H1 (cell line): ENCODE measurements around the gene TRAIP. TPM values are rescaled to one million over a fixed set of nuclear protein-coding genes. Genes with fewer than 3 reads are reported as not detected.

Experiments used
- CTCF ChIA-PET: fragments of 300-600 bp; sonication (Branson Sonifier 250); formaldehyde crosslinking; loops from one replicate; lab custom pipeline; 2021; ENCODE audit not compliant: partially characterized antibody; lab: Charles Lee
- POLR2A ChIA-PET: fragments of 300-600 bp; sonication (Branson Sonifier 250); formaldehyde crosslinking; loops from one replicate; lab custom pipeline; 2021; ENCODE audit warnings: inconsistent platforms; ENCODE audit not compliant: partially characterized antibody; lab: Charles Lee
- DNase-seq, 2 experiments: peaks; one replicate each; pipeline versions ENCODE4 v3.0.0 to v3.0.0-alpha.2; 2010 to 2022; ENCODE audit warnings: low spot score in 2 of 2, low read depth in 1 of 2, mixed read lengths in 1 of 2
- FAIRE-seq: peaks from 2 replicates; lab custom pipeline; 2011; peaks lifted over from hg19 to GRCh38; lab: Jason Lieb, UNC
- H2AFZ ChIP-seq: 2 replicates; pipeline ENCODE4 v1.8.1; 2012; ENCODE audit warnings: low read length, inconsistent platforms
- H2AK5ac ChIP-seq: 2 replicates; pipeline ENCODE4 v1.6.1; 2013; ENCODE audit warnings: low read depth, low read length
- H2BK120ac ChIP-seq: replicated peaks from 2 replicates; pipeline ENCODE3; 2013; ENCODE audit warnings: low read depth, low read length, inconsistent platforms
- H2BK12ac ChIP-seq: 2 replicates; pipeline ENCODE4 v1.6.1; 2013; ENCODE audit warnings: low read depth, low read length
- H2BK15ac ChIP-seq: 2 replicates; pipeline ENCODE4 v1.6.1; 2013; ENCODE audit warnings: low read length
- H2BK20ac ChIP-seq: 2 replicates; pipeline ENCODE4 v1.6.1; 2013; ENCODE audit warnings: low read length
- H2BK5ac ChIP-seq: 2 replicates; pipeline ENCODE4 v1.6.1; 2013; ENCODE audit warnings: low read depth, low read length
- H3K14ac ChIP-seq: 2 replicates; pipeline ENCODE4 v1.6.1; 2013; ENCODE audit warnings: inconsistent platforms; ENCODE audit not compliant: insufficient read length
- H3K18ac ChIP-seq: 2 replicates; pipeline ENCODE4 v1.6.1; 2013; ENCODE audit warnings: low read length; ENCODE audit errors: extremely low read depth
- H3K23ac ChIP-seq: 2 replicates; pipeline ENCODE4 v1.6.1; 2013; ENCODE audit warnings: inconsistent platforms; ENCODE audit not compliant: insufficient read length
- H3K23me2 ChIP-seq: 2 replicates; pipeline ENCODE4 v1.6.1; 2013; ENCODE audit warnings: low read depth, low read length
- H3K27ac ChIP-seq: 2 replicates; pipeline ENCODE4 v1.6.1; 2011; ENCODE audit warnings: low read depth, low read length, inconsistent platforms
- H3K27me3 ChIP-seq, 4 experiments: replicated peaks in 1 of 4; 1 replicate in 1 of 4; 2 replicates in 3 of 4; pipeline versions ENCODE4 v1.6.1 to v1.8.1; 2011 to 2013; ENCODE audit warnings: low read length in 3 of 4, mild to moderate bottlenecking in 3 of 4, inconsistent platforms in 2 of 4, mixed read lengths in 2 of 4, moderate library complexity in 1 of 4; ENCODE audit not compliant: control insufficient read depth in 3 of 4, insufficient read depth in 3 of 4; ENCODE audit errors: extremely low read depth in 1 of 4
- H3K36me3 ChIP-seq, 4 experiments: 2 replicates each; pipeline versions ENCODE4 v1.6.1 to v1.8.1; 2011 to 2013; ENCODE audit warnings: mild to moderate bottlenecking in 4 of 4, low read length in 3 of 4, moderate library complexity in 2 of 4, control low read depth in 1 of 4, inconsistent platforms in 1 of 4; ENCODE audit not compliant: insufficient read depth in 4 of 4, control insufficient read depth in 2 of 4
- H3K4ac ChIP-seq: replicated peaks from 2 replicates; pipeline ENCODE3; 2013; ENCODE audit warnings: low read length, low read depth, mixed read lengths, inconsistent platforms; ENCODE audit not compliant: insufficient read length
- H3K4me1 ChIP-seq, 4 experiments: replicated peaks in 1 of 4; 1 replicate in 1 of 4; 2 replicates in 3 of 4; pipeline versions ENCODE4 v1.6.1 to v1.8.1; 2011 to 2013; ENCODE audit warnings: low read length in 3 of 4, inconsistent platforms in 2 of 4, mixed read lengths in 1 of 4; ENCODE audit not compliant: insufficient read depth in 4 of 4, control insufficient read depth in 3 of 4
- H3K4me2 ChIP-seq, 2 experiments: 2 replicates each; pipeline versions ENCODE4 v1.6.1 to v1.8.1; 2011 to 2013; ENCODE audit warnings: low read depth in 2 of 2, low read length in 2 of 2, control low read depth in 1 of 2, inconsistent platforms in 1 of 2, mild to moderate bottlenecking in 1 of 2; ENCODE audit not compliant: insufficient read depth in 1 of 2
- H3K4me3 ChIP-seq, 4 experiments: fragments of 200-600, 300-600 bp in 1 of 4; sonication (generic), shearing (Covaris generic), sonication (Bioruptor Twin) in 1 of 4; 2 replicates each; pipeline versions ENCODE4 v1.5.1 to v1.8.1; 2011 to 2016; ENCODE audit warnings: low read length in 4 of 4, low read depth in 3 of 4, control low read depth in 2 of 4, inconsistent platforms in 2 of 4, mild to moderate bottlenecking in 2 of 4, mixed read lengths in 1 of 4, moderate library complexity in 1 of 4; ENCODE audit not compliant: insufficient read depth in 2 of 4; ENCODE audit errors: extremely low read depth in 1 of 4
- H3K56ac ChIP-seq: replicated peaks from 2 replicates; pipeline ENCODE3; 2013; ENCODE audit warnings: low read depth, mild to moderate bottlenecking, mixed read lengths, low read length, inconsistent platforms; ENCODE audit not compliant: insufficient read length
- H3K79me1 ChIP-seq: 2 replicates; pipeline ENCODE4 v1.6.1; 2013; ENCODE audit warnings: low read depth, low read length, control low read depth
- H3K79me2 ChIP-seq, 2 experiments: 2 replicates each; pipeline versions ENCODE4 v1.6.1 to v1.8.1; 2012 to 2013; ENCODE audit warnings: low read length in 2 of 2, mild to moderate bottlenecking in 2 of 2, inconsistent platforms in 1 of 2; ENCODE audit not compliant: insufficient read depth in 2 of 2, control insufficient read depth in 1 of 2
- H3K9ac ChIP-seq, 4 experiments: replicated peaks in 1 of 4; 1 replicate in 1 of 4; 2 replicates in 3 of 4; pipeline versions ENCODE4 v1.6.1 to v1.8.1; 2011 to 2013; ENCODE audit warnings: low read depth in 3 of 4, low read length in 3 of 4, control low read depth in 2 of 4, mild to moderate bottlenecking in 2 of 4, moderate library complexity in 2 of 4, inconsistent platforms in 1 of 4; ENCODE audit errors: extremely low read depth in 1 of 4
- H3K9me3 ChIP-seq, 2 experiments: 2 replicates each; pipeline versions ENCODE4 v1.6.1 to v1.8.1; 2012 to 2013; ENCODE audit warnings: mild to moderate bottlenecking in 2 of 2, moderate library complexity in 2 of 2, control low read depth in 1 of 2, inconsistent platforms in 1 of 2, low read depth in 1 of 2, low read length in 1 of 2, mixed read lengths in 1 of 2; ENCODE audit not compliant: insufficient read depth in 2 of 2
- H4K20me1 ChIP-seq, 2 experiments: replicated peaks in 1 of 2; 2 replicates each; pipeline versions ENCODE3 to v1.8.1; 2011 to 2013; ENCODE audit warnings: inconsistent platforms in 2 of 2, low read length in 2 of 2, mild to moderate bottlenecking in 1 of 2; ENCODE audit not compliant: insufficient read depth in 2 of 2, control insufficient read depth in 1 of 2
- H4K5ac ChIP-seq: 2 replicates; pipeline ENCODE4 v1.6.1; 2013; ENCODE audit warnings: low read length, low read depth, mixed read lengths, inconsistent platforms; ENCODE audit not compliant: insufficient read length
- H4K8ac ChIP-seq: 2 replicates; pipeline ENCODE4 v1.8.0; 2013; ENCODE audit warnings: mild to moderate bottlenecking, moderate library complexity, low read length, inconsistent platforms; ENCODE audit not compliant: insufficient read depth; ENCODE audit errors: extremely low read depth
- H4K91ac ChIP-seq: replicated peaks from 2 replicates; pipeline ENCODE3; 2013; ENCODE audit warnings: low read length, mixed read lengths, inconsistent platforms; ENCODE audit not compliant: insufficient read length
- FOSL1 ChIP-seq: IDR thresholded peaks from 2 replicates; pipeline ENCODE4 v1.6.1; 2011; ENCODE audit warnings: mild to moderate bottlenecking, low read depth, low read length, moderate library complexity; ENCODE audit not compliant: insufficient read depth
- GABPA ChIP-seq: IDR thresholded peaks from 2 replicates; pipeline ENCODE4 v1.6.1; 2011; ENCODE audit warnings: mild to moderate bottlenecking, low read length, moderate library complexity, borderline replicate concordance; ENCODE audit not compliant: insufficient read depth
- KDM5A ChIP-seq: fragments of 200-600 bp; IDR thresholded peaks from 2 replicates; pipeline ENCODE4 v1.7.1; 2012; ENCODE audit warnings: mild to moderate bottlenecking, low read length, inconsistent platforms, mixed read lengths
- PHF8 ChIP-seq: fragments of 200-600 bp; sonication (generic); conservative IDR thresholded peaks from 2 replicates; pipeline ENCODE4 v1.7.1; 2012; ENCODE audit warnings: low read depth, mild to moderate bottlenecking, inconsistent platforms, low read length, moderate library complexity
- SUZ12 ChIP-seq: fragments of 200-600 bp; sonication (generic); IDR thresholded peaks from 2 replicates; pipeline ENCODE4 v1.6.1; 2012; ENCODE audit warnings: mild to moderate bottlenecking, inconsistent platforms, low read length, moderate library complexity, mixed read lengths
- TBP ChIP-seq: IDR thresholded peaks from 2 replicates; pipeline ENCODE4 v1.6.1; 2011; ENCODE audit warnings: low read depth, low read length, improper control_type of control experiment
- WGBS, 2 experiments: shearing (Covaris generic) in 1 of 2; methylation state at CpG; one replicate each; pipeline versions ENCODE4 v1.1.6 to v1.1.7; 2013 to 2015; ENCODE audit warnings: low lambda C conversion rate in 2 of 2, mixed read lengths in 2 of 2, inconsistent platforms in 1 of 2, low coverage in 1 of 2, missing lambda C conversion rate in 1 of 2; ENCODE audit not compliant: insufficient replicate concordance in 2 of 2, insufficient coverage in 1 of 2, insufficient read length in 1 of 2; ENCODE audit errors: extremely low coverage in 1 of 2, missing lambda C conversion rate in 1 of 2; 5-methylcytosine and 5-hydroxymethylcytosine counted together
- polyA plus RNA-seq, 7 experiments: library from polyadenylated mRNA; depleted of rRNA in 3 of 7; stranded (reverse) in 5 of 7; unstranded in 2 of 7; fragments of >200 nt in 5 of 7; fragments of 200-250 nt in 2 of 7; gene quantifications; 1 replicate in 5 of 7; 2 replicates in 1 of 7; 4 replicates in 1 of 7; pipeline versions ENCODE4 v1.2.1 to v1.2.3, GENCODE V29; 2011 to 2013; ENCODE audit warnings: missing spikeins in 2 of 7, mixed read lengths in 2 of 7
- total RNA-seq: library from RNA; stranded (reverse); fragmentation: NEBNext Ultra II Directional; extraction: Animal tissue kit (Norgen Biotek cat#: 25700); gene quantifications from 2 replicates; pipeline ENCODE4 v1.2.1, GENCODE V29; 2021
- TF ChIP-seq, protein P1 (sequence below): IDR thresholded peaks from 2 replicates; pipeline ENCODE4 v1.6.1; 2011; ENCODE audit warnings: low read depth, mild to moderate bottlenecking, low read length; ENCODE audit not compliant: insufficient read depth

Gene TRAIP
- total and polyA plus RNA-seq, 2 of the 8 experiments (the other 6 are each of a cell fraction or from before 2014, with no cell fraction given), result 27.7 to 28.1 TPM

- no peak overlapping the region for H3K18ac ChIP-seq
- no peak overlapping the region for H3K4me2 ChIP-seq
- H3K4me1 ChIP-seq, result peaks cover 4 to 14% (median 5%) of the 10 kb centered on the region in 4 experiments
- H2BK120ac ChIP-seq, result no peak overlapping the region
- H3K4me3 ChIP-seq, result no peak overlapping the region
- H2AK5ac ChIP-seq, result no peak overlapping the region
- peaks cover 7 to 15% of the 10 kb centered on the region in 2 experiments for H4K20me1 ChIP-seq
- ChIA-PET POLR2A (interaction anchor here (1.5 to 6.4 kb wide), 2 partner anchors 8 to 22 kb away, joined by 5 to 33 read pairs; no protein-coding TSS in a partner anchor), CTCF (interaction anchor here (0.6 to 1.8 kb wide), 5 partner anchors 11 to 59 kb away, joined by 3 to 7 read pairs (median 4); no protein-coding TSS in a partner anchor)
- TF ChIP-seq PHF8 (no peak), TBP (no peak), FOSL1 (no peak), SUZ12 (no peak), GABPA (no peak), KDM5A (no peak)
- TF ChIP-seq, protein P1, sequence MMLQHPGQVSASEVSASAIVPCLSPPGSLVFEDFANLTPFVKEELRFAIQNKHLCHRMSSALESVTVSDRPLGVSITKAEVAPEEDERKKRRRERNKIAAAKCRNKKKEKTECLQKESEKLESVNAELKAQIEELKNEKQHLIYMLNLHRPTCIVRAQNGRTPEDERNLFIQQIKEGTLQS, result no peak
- H4K8ac ChIP-seq, result no peak overlapping the region
- peaks cover 2 to 29% of the 10 kb centered on the region in 2 experiments; a peak in 3 of 4 replicates for H3K79me2 ChIP-seq
- DNase-seq (no peak), FAIRE-seq (no peak)
- H4K5ac ChIP-seq, result no peak overlapping the region
- H3K9ac ChIP-seq, result no peak overlapping the region
- no peak overlapping the region for H2BK20ac ChIP-seq
- H2BK15ac ChIP-seq, result no peak overlapping the region
- H3K27ac ChIP-seq, result no peak overlapping the region
- WGBS, 2 experiments, result 95% methylated on average over 12 of the region's 12 CpGs; no CpG with 5 or more reads in 1 of the 2 experiments
- no peaks in the 10 kb centered on the region for H3K27me3 ChIP-seq
- H3K23me2 ChIP-seq, result peaks cover 6% of the 10 kb centered on the region
- peaks cover 7 to 18% (median 11%) of the 10 kb centered on the region in 4 experiments; a peak in 5 of 8 replicates for H3K36me3 ChIP-seq
- H4K91ac ChIP-seq, result no peak overlapping the region
- peaks cover 3% of the 10 kb centered on the region; the same call in 1 of the 2 replicates for H3K79me1 ChIP-seq
- H3K56ac ChIP-seq, result no peak overlapping the region
- H2BK5ac ChIP-seq, result no peak overlapping the region
- no peak overlapping the region for H3K4ac ChIP-seq
- H3K9me3 ChIP-seq, result no peaks in the 10 kb centered on the region
- no peak overlapping the region for H2BK12ac ChIP-seq
- H2AFZ ChIP-seq, result no peak overlapping the region
- H3K23ac ChIP-seq, result no peak overlapping the region
- no peak overlapping the region for H3K14ac ChIP-seq
These were observed 3.4 kb upstream of the TRAIP start for GRCh38 chr3:49859576-49860305.
